Neural progenitor cell (in vitro differentiated cells): ENCODE measurements around the gene AJUBA. TPM values are rescaled to one million over a fixed set of nuclear protein-coding genes. Genes with fewer than 3 reads are reported as not detected.

ENCODE experiments used
- DNase-seq: peaks from one replicate; pipeline ENCODE4 v3.0.0-alpha.2; 2016; ENCODE audit warnings: low spot score
- H2AFZ ChIP-seq: fragments of 200-600 bp; sonication (generic); replicated peaks from 2 replicates; pipeline ENCODE4 v1.6.1; 2016; ENCODE audit warnings: antibody characterized with exemption
- H3F3A ChIP-seq: fragments of 200-600 bp; sonication (generic); 2 replicates; pipeline ENCODE4 v1.6.1; 2016; ENCODE audit warnings: antibody characterized with exemption, low read depth
- H3K27ac ChIP-seq: fragments of 200-600 bp; sonication (generic); 2 replicates; pipeline ENCODE4 v1.5.1; 2016; ENCODE audit warnings: mild to moderate bottlenecking
- H3K27me3 ChIP-seq: fragments of 200-600 bp; sonication (generic); 2 replicates; pipeline ENCODE4 v1.6.1; 2016; ENCODE audit warnings: mild to moderate bottlenecking, moderate library complexity
- H3K36me3 ChIP-seq: fragments of 200-600 bp; sonication (generic); 2 replicates; pipeline ENCODE4 v1.5.1; 2016
- H3K4me1 ChIP-seq: fragments of 200-600 bp; sonication (generic); 2 replicates; pipeline ENCODE4 v1.6.1; 2016; ENCODE audit warnings: mixed run types
- H3K4me2 ChIP-seq: fragments of 200-600 bp; sonication (generic); 2 replicates; pipeline ENCODE4 v1.6.1; 2016
- H3K4me3 ChIP-seq: fragments of 200-600 bp; sonication (generic); 2 replicates; pipeline ENCODE4 v1.5.1; 2016
- H3K79me2 ChIP-seq: fragments of 200-600 bp; sonication (generic); 2 replicates; pipeline ENCODE4 v1.6.1; 2016; ENCODE audit warnings: low read depth
- H3K9ac ChIP-seq: fragments of 200-600 bp; sonication (generic); 2 replicates; pipeline ENCODE4 v1.6.1; 2016
- H3K9me3 ChIP-seq: fragments of 200-600 bp; sonication (generic); 2 replicates; pipeline ENCODE4 v1.5.1; 2016; ENCODE audit warnings: low read depth
- H4K20me1 ChIP-seq: fragments of 200-600 bp; sonication (generic); 2 replicates; pipeline ENCODE4 v1.6.1; 2016; ENCODE audit warnings: low read depth
- H3K27ac Mint-ChIP-seq: 3 replicates; pipeline ENCODE4 v1.8.0; 2021; ENCODE audit warnings: mixed read lengths
- H3K27me3 Mint-ChIP-seq: 2 replicates; pipeline ENCODE4 v1.8.0; 2022; ENCODE audit warnings: low read depth, mild to moderate bottlenecking, inconsistent platforms, moderate library complexity, mixed read lengths; ENCODE audit not compliant: insufficient read depth
- H3K36me3 Mint-ChIP-seq: 3 replicates; pipeline ENCODE4 v1.8.0; 2021; ENCODE audit warnings: mixed read lengths
- H3K4me1 Mint-ChIP-seq: 3 replicates; pipeline ENCODE4 v1.8.0; 2021; ENCODE audit warnings: mixed read lengths
- H3K4me3 Mint-ChIP-seq: 3 replicates; pipeline ENCODE4 v1.8.0; 2021; ENCODE audit warnings: mild to moderate bottlenecking, moderate library complexity, mixed read lengths
- H3K9me3 Mint-ChIP-seq: 3 replicates; pipeline ENCODE4 v1.8.0; 2020; ENCODE audit warnings: mixed read lengths
- EZH2 ChIP-seq: fragments of 200-600 bp; sonication (generic); IDR thresholded peaks from 2 replicates; pipeline ENCODE4 v1.6.1; 2017; ENCODE audit warnings: antibody characterized with exemption, mild to moderate bottlenecking, moderate library complexity
- EZH2phosphoT487 ChIP-seq: fragments of 200-600 bp; sonication (generic); IDR thresholded peaks from 2 replicates; pipeline ENCODE4 v1.6.1; 2017; ENCODE audit warnings: antibody characterized with exemption
- total RNA-seq: library from RNA; depleted of rRNA; stranded (reverse); fragments of >200 nt; gene quantifications from 2 replicates; pipeline ENCODE4 v1.2.3, GENCODE V29; 2015; ENCODE audit warnings: low replicate concordance
- TF ChIP-seq, protein P1 (sequence below): fragments of 200-600 bp; sonication (generic); IDR thresholded peaks from 2 replicates; pipeline ENCODE4 v1.5.1; 2017; ENCODE audit warnings: antibody characterized with exemption, mild to moderate bottlenecking

Gene AJUBA
- total RNA-seq, 1 donor from 2014 or later: 99.6 TPM

DNA sequence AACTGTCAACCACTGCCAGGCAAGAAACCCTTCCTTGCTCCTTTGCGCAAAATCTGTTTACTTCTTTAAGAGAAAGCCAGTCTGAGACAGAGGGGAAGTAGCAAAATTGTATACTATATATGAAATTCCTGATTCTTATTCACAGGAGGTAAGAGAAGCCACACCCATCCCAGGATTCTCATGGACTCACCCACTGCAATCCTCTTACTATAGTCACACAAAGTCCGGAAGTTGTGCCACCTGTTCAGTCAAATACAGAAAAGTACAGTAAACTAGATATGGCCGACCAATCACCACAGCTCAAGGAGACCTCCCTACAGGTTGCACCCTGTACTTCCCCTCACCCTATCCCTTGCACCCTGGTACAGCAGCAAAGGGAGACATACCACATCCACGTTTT is 56.0 kb downstream of the AJUBA start:
- no peaks in the 10 kb centered on the region for H3K9me3 Mint-ChIP-seq
- Histone ChIP-seq H4K20me1 (no peaks in the 10 kb centered on the region), H3K9ac (no peak overlapping the region), H3F3A (peaks cover 23% of the 10 kb centered on the region), H3K9me3 (no peaks in the 10 kb centered on the region), H3K36me3 (no peaks in the 10 kb centered on the region), H3K4me3 (no peak overlapping the region), H3K79me2 (peaks cover 27% of the 10 kb centered on the region), H3K4me2 (no peak overlapping the region), H3K27me3 (no peaks in the 10 kb centered on the region), H2AFZ (no peak overlapping the region), H3K4me1 (peaks cover 8% of the 10 kb centered on the region), H3K27ac (no peak overlapping the region)
- DNase-seq: no peak
- H3K27me3 Mint-ChIP-seq: peaks cover 6% of the 10 kb centered on the region
- H3K27ac Mint-ChIP-seq: no peak overlapping the region
- TF ChIP-seq EZH2 (no peak), EZH2phosphoT487 (no peak)
- TF ChIP-seq, protein P1, sequence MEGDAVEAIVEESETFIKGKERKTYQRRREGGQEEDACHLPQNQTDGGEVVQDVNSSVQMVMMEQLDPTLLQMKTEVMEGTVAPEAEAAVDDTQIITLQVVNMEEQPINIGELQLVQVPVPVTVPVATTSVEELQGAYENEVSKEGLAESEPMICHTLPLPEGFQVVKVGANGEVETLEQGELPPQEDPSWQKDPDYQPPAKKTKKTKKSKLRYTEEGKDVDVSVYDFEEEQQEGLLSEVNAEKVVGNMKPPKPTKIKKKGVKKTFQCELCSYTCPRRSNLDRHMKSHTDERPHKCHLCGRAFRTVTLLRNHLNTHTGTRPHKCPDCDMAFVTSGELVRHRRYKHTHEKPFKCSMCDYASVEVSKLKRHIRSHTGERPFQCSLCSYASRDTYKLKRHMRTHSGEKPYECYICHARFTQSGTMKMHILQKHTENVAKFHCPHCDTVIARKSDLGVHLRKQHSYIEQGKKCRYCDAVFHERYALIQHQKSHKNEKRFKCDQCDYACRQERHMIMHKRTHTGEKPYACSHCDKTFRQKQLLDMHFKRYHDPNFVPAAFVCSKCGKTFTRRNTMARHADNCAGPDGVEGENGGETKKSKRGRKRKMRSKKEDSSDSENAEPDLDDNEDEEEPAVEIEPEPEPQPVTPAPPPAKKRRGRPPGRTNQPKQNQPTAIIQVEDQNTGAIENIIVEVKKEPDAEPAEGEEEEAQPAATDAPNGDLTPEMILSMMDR: no peak
- peaks cover 35% of the 10 kb centered on the region for H3K36me3 Mint-ChIP-seq
- peaks cover 15% of the 10 kb centered on the region for H3K4me1 Mint-ChIP-seq
- no peak overlapping the region for H3K4me3 Mint-ChIP-seq

DNA sequence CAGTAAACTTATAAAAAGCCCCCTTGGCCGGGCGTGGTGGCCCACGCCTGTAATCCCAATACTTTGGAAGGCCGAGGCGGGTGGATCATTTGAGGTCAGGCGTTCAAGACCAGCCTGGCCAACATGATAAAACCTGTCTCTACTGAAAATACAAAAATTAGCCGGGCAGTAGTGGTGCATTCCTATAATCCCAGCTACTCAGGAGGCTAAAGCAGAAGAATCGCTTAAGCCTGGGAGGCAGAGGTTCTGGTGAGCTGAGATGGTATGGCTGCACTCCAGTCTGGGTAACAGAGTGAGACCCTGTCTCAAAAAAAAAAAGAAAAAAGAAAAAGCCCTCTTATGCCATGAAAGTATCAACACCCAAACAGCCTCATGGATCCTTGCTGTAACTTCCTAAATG is 56.8 kb downstream of the AJUBA start:
- H3K36me3 ChIP-seq: no peaks in the 10 kb centered on the region
- H3K9me3 Mint-ChIP-seq: no peaks in the 10 kb centered on the region
- H3K9me3 ChIP-seq: no peaks in the 10 kb centered on the region
- no peak overlapping the region for H3K4me2 ChIP-seq
- no peak for TF ChIP-seq EZH2phosphoT487
- TF ChIP-seq, protein P1: no peak
- TF ChIP-seq EZH2: no peak
- H4K20me1 ChIP-seq: no peaks in the 10 kb centered on the region
- peaks cover 42% of the 10 kb centered on the region for H3K36me3 Mint-ChIP-seq
- peaks cover 27% of the 10 kb centered on the region for H3K79me2 ChIP-seq
- H3K4me3 ChIP-seq: no peak overlapping the region
- no peak overlapping the region for H3K4me3 Mint-ChIP-seq
- H3K4me1 Mint-ChIP-seq: peaks cover 16% of the 10 kb centered on the region
- H3K4me1 ChIP-seq: peaks cover 8% of the 10 kb centered on the region
- no peak for DNase-seq
- H3K9ac ChIP-seq: no peak overlapping the region
- H3K27me3 Mint-ChIP-seq: peaks cover 8% of the 10 kb centered on the region
- H3F3A ChIP-seq: peaks cover 24% of the 10 kb centered on the region
- H3K27me3 ChIP-seq: no peaks in the 10 kb centered on the region
- no peak overlapping the region for H3K27ac ChIP-seq
- H3K27ac Mint-ChIP-seq: no peak overlapping the region
- no peak overlapping the region for H2AFZ ChIP-seq

DNA sequence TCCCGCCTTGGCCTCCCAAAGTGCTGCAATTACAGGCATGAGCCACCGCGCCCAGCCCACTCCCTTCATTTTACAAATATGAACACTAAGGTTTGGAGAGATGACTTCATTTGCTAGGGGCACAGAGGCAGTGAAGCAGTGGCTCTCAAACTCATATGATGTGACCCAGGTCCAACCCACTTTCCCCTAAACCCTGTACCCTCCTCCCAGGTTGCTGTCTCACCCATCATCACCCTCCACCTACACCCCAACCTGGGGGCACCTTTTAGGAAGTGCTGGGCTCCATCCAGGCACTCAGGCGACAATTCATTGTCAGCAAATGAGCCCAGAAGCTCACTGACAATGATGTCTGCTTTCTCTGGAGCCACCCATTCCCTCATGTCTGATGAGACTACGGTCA is 58.6 kb downstream of the AJUBA start:
- H3K36me3 ChIP-seq: no peaks in the 10 kb centered on the region
- H3K9me3 ChIP-seq: no peaks in the 10 kb centered on the region
- H3K4me1 ChIP-seq: peaks cover 13% of the 10 kb centered on the region
- no peak for DNase-seq
- Mint-ChIP-seq H3K4me3 (no peak overlapping the region), H3K27me3 (peaks cover 14% of the 10 kb centered on the region), H3K4me1 (peaks cover 25% of the 10 kb centered on the region), H3K9me3 (no peaks in the 10 kb centered on the region), H3K36me3 (peaks cover 48% of the 10 kb centered on the region), H3K27ac (no peak overlapping the region)
- no peak overlapping the region for H3K4me2 ChIP-seq
- H4K20me1 ChIP-seq: no peaks in the 10 kb centered on the region
- H3F3A ChIP-seq: peaks cover 27% of the 10 kb centered on the region
- no peaks in the 10 kb centered on the region for H3K27me3 ChIP-seq
- peaks cover 23% of the 10 kb centered on the region for H3K79me2 ChIP-seq
- H3K4me3 ChIP-seq: no peak overlapping the region
- no peak overlapping the region for H3K9ac ChIP-seq
- TF ChIP-seq EZH2: no peak
- TF ChIP-seq, protein P1: no peak
- no peak for TF ChIP-seq EZH2phosphoT487
- no peak overlapping the region for H3K27ac ChIP-seq
- H2AFZ ChIP-seq: no peak overlapping the region
